Hepatocyte (in vitro differentiated cells): ENCODE measurements around the gene SBNO2. TPM values are rescaled to one million over a fixed set of nuclear protein-coding genes. Genes with fewer than 3 reads are reported as not detected.
"Not testable (repeated sequence)": the region's sequence is repeated elsewhere in the genome, so short reads cannot be mapped to it uniquely, and the experiment has no call there.

ENCODE experiments used
- DNase-seq: peaks from one replicate; pipeline ENCODE4 v3.0.0-alpha.2; 2016; ENCODE audit warnings: low spot score
- H2AFZ ChIP-seq: fragments of 200-600 bp; sonication (generic); 2 replicates; pipeline ENCODE4 v1.6.0; 2016; ENCODE audit warnings: antibody characterized with exemption, mild to moderate bottlenecking
- H3K27ac ChIP-seq: fragments of 200-600 bp; sonication (generic); 2 replicates; pipeline ENCODE4 v1.5.1; 2016; ENCODE audit warnings: mild to moderate bottlenecking
- H3K27me3 ChIP-seq: fragments of 200-600 bp; sonication (generic); 2 replicates; pipeline ENCODE4 v1.6.1; 2016
- H3K36me3 ChIP-seq: fragments of 200-600 bp; sonication (generic); replicated peaks from 2 replicates; pipeline ENCODE4 v1.5.1; 2016; ENCODE audit warnings: low read depth; ENCODE audit not compliant: insufficient read depth
- H3K4me1 ChIP-seq: fragments of 200-600 bp; sonication (generic); 2 replicates; pipeline ENCODE4 v1.5.1; 2016; ENCODE audit warnings: mild to moderate bottlenecking, moderate library complexity; ENCODE audit not compliant: insufficient read depth
- H3K4me2 ChIP-seq: fragments of 200-600 bp; sonication (generic); 2 replicates; pipeline ENCODE4 v1.6.0; 2016
- H3K4me3 ChIP-seq: fragments of 200-600 bp; sonication (generic); 2 replicates; pipeline ENCODE4 v1.5.1; 2016; ENCODE audit warnings: mild to moderate bottlenecking
- H3K79me2 ChIP-seq: fragments of 200-600 bp; sonication (generic); 2 replicates; pipeline ENCODE4 v1.6.0; 2017; ENCODE audit warnings: mild to moderate bottlenecking
- H3K9me2 ChIP-seq: fragments of 200-600 bp; sonication (generic); replicated peaks from 2 replicates; pipeline ENCODE4 v1.6.0; 2017; ENCODE audit warnings: mild to moderate bottlenecking; ENCODE audit not compliant: insufficient read depth
- H3K9me3 ChIP-seq: fragments of 200-600 bp; sonication (generic); 2 replicates; pipeline ENCODE4 v1.5.1; 2016; ENCODE audit warnings: low read depth, mild to moderate bottlenecking
- H4K20me1 ChIP-seq: fragments of 200-600 bp; sonication (generic); 2 replicates; pipeline ENCODE4 v1.6.0; 2016; ENCODE audit warnings: mild to moderate bottlenecking; ENCODE audit not compliant: insufficient read depth, poor library complexity, severe bottlenecking
- CTCF ChIP-seq: fragments of 200-600 bp; sonication (generic); IDR thresholded peaks from 2 replicates; pipeline ENCODE4 v1.5.1; 2016; ENCODE audit warnings: antibody characterized with exemption, mild to moderate bottlenecking; ENCODE audit not compliant: poor library complexity
- EZH2 ChIP-seq: fragments of 200-600 bp; sonication (generic); IDR thresholded peaks from 2 replicates; pipeline ENCODE4 v1.6.1; 2016; ENCODE audit warnings: antibody characterized with exemption, mild to moderate bottlenecking, borderline replicate concordance
- EZH2phosphoT487 ChIP-seq: fragments of 200-600 bp; sonication (generic); IDR thresholded peaks from one replicate; pipeline ENCODE4 v1.6.1; 2018; ENCODE audit warnings: antibody characterized with exemption, mild to moderate bottlenecking, low read depth, moderate library complexity; ENCODE audit not compliant: unreplicated experiment, severe bottlenecking
- WGBS: methylation state at CpG from one replicate; pipeline ENCODE4 v1.1.6; 2016; ENCODE audit warnings: low lambda C conversion rate; ENCODE audit errors: missing lambda C conversion rate; 5-methylcytosine and 5-hydroxymethylcytosine counted together
- polyA plus RNA-seq: library from polyadenylated mRNA; unstranded; fragments of >200 nt; fragmentation: Nextera tagmentation; extraction: Ambion mirVana; gene quantifications from 2 replicates; pipeline ENCODE4 v1.2.1, GENCODE V29; 2016
- total RNA-seq: library from RNA; depleted of rRNA; stranded (reverse); fragments of >200 nt; gene quantifications from 2 replicates; pipeline ENCODE4 v1.2.3, GENCODE V29; 2014

SBNO2 gene
- total and polyA plus RNA-seq, 2 experiments from 2014 or later: 12.7 to 15.6 TPM

GRCh38 chr19:1213391-1214286, 39.6 kb upstream of the SBNO2 start:
- peak; percentile 77 for DNase-seq
- Histone ChIP-seq H3K4me2 (peak overlapping the region; percentile 49), H3K9me3 (no peaks in the 10 kb centered on the region), H2AFZ (no peak overlapping the region), H3K36me3 (no peaks in the 10 kb centered on the region), H3K9me2 (no peaks in the 10 kb centered on the region), H3K4me1 (peaks cover 22% of the 10 kb centered on the region), H3K4me3 (no peak overlapping the region), H3K27ac (peak overlapping the region; percentile 89), H3K79me2 (peaks cover 99% of the 10 kb centered on the region), H3K27me3 (no peaks in the 10 kb centered on the region), H4K20me1 (peaks cover 73% of the 10 kb centered on the region)
- TF ChIP-seq CTCF (no peak), EZH2phosphoT487 (no peak), EZH2 (no peak)
- WGBS: 78% methylated on average over 39 of the region's 39 CpGs

GRCh38 chr19:1211494-1212234, 37.6 kb upstream of the SBNO2 start:
- H3K4me1 ChIP-seq: peaks cover 27% of the 10 kb centered on the region
- no peaks in the 10 kb centered on the region for H3K9me3 ChIP-seq
- no peak overlapping the region for H2AFZ ChIP-seq
- H3K4me3 ChIP-seq: no peak overlapping the region
- H3K4me2 ChIP-seq: no peak overlapping the region
- H4K20me1 ChIP-seq: peaks cover 77% of the 10 kb centered on the region
- no peaks in the 10 kb centered on the region for H3K36me3 ChIP-seq
- no peaks in the 10 kb centered on the region for H3K9me2 ChIP-seq
- H3K27me3 ChIP-seq: no peaks in the 10 kb centered on the region
- no peak overlapping the region for H3K27ac ChIP-seq
- TF ChIP-seq EZH2phosphoT487: no peak
- whole genome bisulfite sequencing: 92% methylated on average over 33 of the region's 33 CpGs
- peaks cover 97% of the 10 kb centered on the region for H3K79me2 ChIP-seq
- no peak for DNase-seq

GRCh38 chr19:1210227-1210538, 36.1 kb upstream of the SBNO2 start:
- Histone ChIP-seq H3K4me1 (peaks cover 27% of the 10 kb centered on the region), H3K36me3 (no peaks in the 10 kb centered on the region), H3K9me2 (no peaks in the 10 kb centered on the region), H3K27me3 (no peaks in the 10 kb centered on the region), H3K9me3 (no peaks in the 10 kb centered on the region), H3K4me2 (peak overlapping the region; percentile 91), H2AFZ (no peak overlapping the region), H3K4me3 (no peak overlapping the region), H4K20me1 (peaks cover 71% of the 10 kb centered on the region), H3K79me2 (peaks cover 88% of the 10 kb centered on the region), H3K27ac (peak overlapping the region; percentile 20)
- no peak for TF ChIP-seq CTCF
- TF ChIP-seq EZH2phosphoT487: no peak
- no peak for TF ChIP-seq EZH2
- WGBS: 95% methylated on average over 13 of the region's 13 CpGs
- DNase-seq: no peak

- peak overlapping the region; percentile 80 for H3K27ac ChIP-seq
These were observed 34.8 kb upstream of the SBNO2 start for GRCh38 chr19:1208830-1209229.

More at GRCh38 chr19:1208830-1209229, 34.8 kb upstream of the SBNO2 start:
- H3K27me3 ChIP-seq, H3K9me2 ChIP-seq, H3K36me3 ChIP-seq, H3K4me3 ChIP-seq, H3K9me3 ChIP-seq, H2AFZ ChIP-seq: not testable (repeated sequence)
- 71% methylated on average over 10 of the region's 10 CpGs for WGBS
- peaks cover 75% of the 10 kb centered on the region for H3K79me2 ChIP-seq
- peak; percentile 68 for DNase-seq
- H3K4me2 ChIP-seq: peak overlapping the region; percentile 91
- peaks cover 21% of the 10 kb centered on the region for H3K4me1 ChIP-seq
- peaks cover 57% of the 10 kb centered on the region for H4K20me1 ChIP-seq
